DOHH2 (cell line): ENCODE data around the gene BATF.

Source experiments
- H3F3A ChIP-seq: fragments of 200-600 bp; sonication (generic), shearing (Covaris generic); 2 replicates; pipeline ENCODE4 v1.6.0; 2016; ENCODE audit warnings: antibody characterized with exemption, mild to moderate bottlenecking; ENCODE audit not compliant: control insufficient read depth, insufficient read depth
- H3K27ac ChIP-seq: fragments of 200-600 bp; sonication (generic); 2 replicates; pipeline ENCODE4 v1.5.1; 2014; ENCODE audit warnings: low read depth, mild to moderate bottlenecking, low read length, moderate library complexity
- H3K27me3 ChIP-seq: fragments of 200-600 bp; sonication (generic); 2 replicates; pipeline ENCODE4 v1.6.1; 2014; ENCODE audit warnings: mild to moderate bottlenecking, low read length, mixed read lengths; ENCODE audit not compliant: control insufficient read depth
- H3K36me3 ChIP-seq: fragments of 200-600 bp; sonication (generic); 2 replicates; pipeline ENCODE4 v1.6.1; 2014; ENCODE audit warnings: mild to moderate bottlenecking, low read length, moderate library complexity, mixed read lengths; ENCODE audit not compliant: control insufficient read depth
- H3K4me1 ChIP-seq: fragments of 200-600 bp; sonication (generic); 2 replicates; pipeline ENCODE4 v1.6.1; 2014; ENCODE audit warnings: mild to moderate bottlenecking, low read length, mixed read lengths; ENCODE audit not compliant: control insufficient read depth
- H3K4me2 ChIP-seq: fragments of 200-600 bp; sonication (generic); 2 replicates; pipeline ENCODE4 v1.6.0; 2014; ENCODE audit warnings: mild to moderate bottlenecking, low read length, moderate library complexity
- H3K4me3 ChIP-seq: fragments of 200-600 bp; sonication (generic); 2 replicates; pipeline ENCODE4 v1.5.1; 2014; ENCODE audit warnings: mild to moderate bottlenecking, low read length, mixed read lengths
- H3K79me2 ChIP-seq: fragments of 200-600 bp; sonication (generic); 2 replicates; pipeline ENCODE4 v1.6.1; 2014; ENCODE audit warnings: mild to moderate bottlenecking, low read length, mixed read lengths; ENCODE audit not compliant: control insufficient read depth
- H3K9me2 ChIP-seq: fragments of 200-600 bp; sonication (generic); replicated peaks from 2 replicates; pipeline ENCODE4 v1.6.1; 2014; ENCODE audit warnings: mild to moderate bottlenecking, low read length, mixed read lengths; ENCODE audit not compliant: control insufficient read depth
- H3K9me3 ChIP-seq: fragments of 200-600 bp; sonication (generic); 2 replicates; pipeline ENCODE4 v1.6.1; 2014; ENCODE audit warnings: antibody characterized with exemption, low read length, mixed read lengths; ENCODE audit not compliant: control insufficient read depth, insufficient read depth
- H4K20me1 ChIP-seq: fragments of 200-600 bp; sonication (generic); 2 replicates; pipeline ENCODE4 v1.6.0; 2014; ENCODE audit warnings: low read depth, mild to moderate bottlenecking, antibody characterized with exemption, low read length, moderate library complexity; ENCODE audit not compliant: control insufficient read depth, insufficient read depth
- CTCF ChIP-seq: fragments of 200-600 bp; sonication (generic); IDR thresholded peaks from one replicate; pipeline ENCODE4 v1.5.1; 2014; ENCODE audit warnings: antibody characterized with exemption, mild to moderate bottlenecking, low read depth, low read length; ENCODE audit not compliant: poor library complexity, severe bottlenecking
- EZH2phosphoT487 ChIP-seq: fragments of 200-600 bp; sonication (generic); IDR thresholded peaks from 2 replicates; pipeline ENCODE4 v1.6.1; 2017; ENCODE audit warnings: borderline replicate concordance, mild to moderate bottlenecking, antibody characterized with exemption, low read length, moderate library complexity, mixed read lengths

BATF gene

DNA sequence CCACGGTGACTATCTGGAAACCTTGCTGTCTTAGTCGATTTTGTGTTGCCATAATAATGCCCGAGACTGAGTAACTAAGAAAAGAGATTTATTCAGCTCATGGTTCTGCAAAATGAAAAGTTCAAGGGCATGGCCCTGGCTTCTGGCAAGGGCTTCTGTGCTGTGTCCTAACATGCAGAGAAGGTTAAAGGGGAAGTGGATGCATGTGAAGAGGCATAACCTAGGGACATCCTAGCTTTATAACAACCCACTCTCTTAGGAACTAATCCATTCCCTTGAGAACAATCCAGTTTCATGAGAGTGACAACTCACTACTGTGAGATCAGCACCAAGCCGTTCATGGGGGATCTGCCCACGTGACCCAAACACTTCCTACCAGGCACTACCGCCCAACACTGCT is 67.7 kb downstream of the BATF start:
- Histone ChIP-seq H3K27ac (no peak overlapping the region), H3K4me3 (no peak overlapping the region), H3K79me2 (no peaks in the 10 kb centered on the region), H3K4me2 (no peak overlapping the region), H3K27me3 (peaks cover 8% of the 10 kb centered on the region), H3K4me1 (0 out of 2 replicates have a peak, but pooled peaks cover 6% of the 10 kb centered on the region), H4K20me1 (no peaks in the 10 kb centered on the region), H3F3A (no peaks in the 10 kb centered on the region), H3K9me2 (no peaks in the 10 kb centered on the region), H3K9me3 (peaks cover 11% of the 10 kb centered on the region; the same call in 1 of the 2 replicates), H3K36me3 (no peaks in the 10 kb centered on the region)
- no peak for TF ChIP-seq EZH2phosphoT487
- TF ChIP-seq CTCF = no peak

- Histone ChIP-seq H3K27me3 (peaks cover 8% of the 10 kb centered on the region), H3K4me2 (no peak overlapping the region), H3K4me1 (0 out of 2 replicates have a peak, but pooled peaks cover 6% of the 10 kb centered on the region), H3K4me3 (no peak overlapping the region), H4K20me1 (no peaks in the 10 kb centered on the region), H3K9me3 (peaks cover 11% of the 10 kb centered on the region; the same call in 1 of the 2 replicates), H3K9me2 (no peaks in the 10 kb centered on the region), H3F3A (no peaks in the 10 kb centered on the region), H3K36me3 (no peaks in the 10 kb centered on the region), H3K27ac (no peak overlapping the region), H3K79me2 (no peaks in the 10 kb centered on the region)
- TF ChIP-seq EZH2phosphoT487 (no peak), CTCF (no peak)
These were observed 69.2 kb downstream of the BATF start for GRCh38 chr14:75591331-75591946.

DNA sequence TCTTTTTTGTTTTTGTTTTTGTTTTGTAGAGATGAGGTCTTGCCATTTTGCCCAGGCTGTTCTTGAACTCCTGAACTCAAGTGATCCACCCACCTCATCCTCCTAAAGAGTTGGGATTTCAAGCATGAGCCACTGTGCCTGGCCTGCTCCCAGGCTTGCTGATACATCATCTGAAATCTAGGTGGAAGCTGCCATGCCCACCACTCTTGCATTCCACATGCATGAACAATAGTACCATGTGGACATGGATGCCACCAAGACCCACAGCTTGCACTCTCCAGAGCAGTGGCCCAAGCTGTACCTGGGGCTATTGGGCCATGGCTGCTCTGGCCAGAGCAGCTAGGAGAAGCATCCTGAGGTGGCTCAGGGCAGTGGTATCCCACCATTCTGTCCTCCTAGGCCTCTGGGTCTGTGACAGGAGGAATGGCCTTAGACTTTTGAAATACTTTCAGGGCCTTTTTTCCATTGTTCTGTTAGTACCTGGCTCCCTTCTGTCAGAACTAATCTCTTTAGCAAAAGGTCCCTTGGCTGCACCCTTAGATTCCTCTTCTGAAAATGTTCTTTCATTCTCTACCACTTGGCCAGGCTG is 69.8 kb downstream of the BATF start:
- H4K20me1 ChIP-seq = no peaks in the 10 kb centered on the region
- H3K4me3 ChIP-seq = no peak overlapping the region
- H3K27ac ChIP-seq = no peak overlapping the region
- H3K9me3 ChIP-seq = peaks cover 11% of the 10 kb centered on the region; the same call in 1 of the 2 replicates
- H3K4me2 ChIP-seq = no peak overlapping the region
- TF ChIP-seq CTCF (no peak), EZH2phosphoT487 (no peak)
- no peaks in the 10 kb centered on the region for H3F3A ChIP-seq
- H3K9me2 ChIP-seq = no peaks in the 10 kb centered on the region
- H3K27me3 ChIP-seq = peaks cover 7% of the 10 kb centered on the region
- H3K79me2 ChIP-seq = no peaks in the 10 kb centered on the region
- 0 out of 2 replicates have a peak, but pooled peaks cover 6% of the 10 kb centered on the region for H3K4me1 ChIP-seq
- no peaks in the 10 kb centered on the region for H3K36me3 ChIP-seq
